Stimulated activated CD4-positive, alpha-beta T cell treated with anti-CD3 and anti-CD28 coated beads, TNF-alpha, amount 100 ng/mL, for 4 hours (primary cell): Measurements from ENCODE around the gene DDB1.

Source experiments
- DNase-seq, 3 experiments: peaks; one replicate each; pipeline ENCODE4 v3.0.0-alpha.2; 2020; ENCODE audit warnings: low read depth in 3 of 3

Gene DDB1

DNA sequence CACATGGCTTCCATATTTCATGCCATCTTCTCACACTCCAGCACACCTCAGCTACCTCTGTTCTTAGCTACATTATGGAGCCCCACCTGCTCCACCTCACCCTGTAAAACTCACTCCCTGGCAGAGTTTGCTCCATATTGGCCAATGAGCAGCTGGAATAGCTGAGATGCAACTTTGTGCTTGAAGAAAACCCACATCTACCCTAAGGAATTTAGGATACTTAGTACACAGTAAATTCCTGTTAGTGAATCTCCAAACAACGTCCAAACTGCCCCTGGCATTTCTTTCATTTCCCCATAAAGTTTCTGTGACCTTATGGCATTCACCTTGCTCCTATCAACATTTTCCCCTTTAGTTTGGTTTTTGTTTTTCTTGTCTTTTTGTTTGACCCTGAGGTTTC is 35.6 kb downstream of the DDB1 start:
- DNase-seq = no peak

DNA sequence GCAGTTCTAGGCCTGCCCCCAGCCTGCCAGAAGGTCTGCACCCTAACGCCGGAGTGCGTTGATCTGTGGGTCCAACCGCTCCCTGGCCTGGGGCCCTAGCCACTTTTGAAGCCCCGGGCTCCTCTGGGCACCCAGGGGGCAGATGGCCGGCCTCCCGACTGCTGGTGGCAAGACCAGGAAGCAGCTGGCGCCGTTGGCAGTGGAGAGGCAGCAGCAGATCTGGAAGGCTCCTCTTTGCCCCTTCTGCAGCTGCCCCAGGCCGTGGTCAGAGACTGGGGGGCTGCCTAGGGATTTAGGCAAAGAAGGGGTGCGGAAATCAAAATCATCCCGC is 37.3 kb downstream of the DDB1 start:
- no peak for DNase-seq

DNA sequence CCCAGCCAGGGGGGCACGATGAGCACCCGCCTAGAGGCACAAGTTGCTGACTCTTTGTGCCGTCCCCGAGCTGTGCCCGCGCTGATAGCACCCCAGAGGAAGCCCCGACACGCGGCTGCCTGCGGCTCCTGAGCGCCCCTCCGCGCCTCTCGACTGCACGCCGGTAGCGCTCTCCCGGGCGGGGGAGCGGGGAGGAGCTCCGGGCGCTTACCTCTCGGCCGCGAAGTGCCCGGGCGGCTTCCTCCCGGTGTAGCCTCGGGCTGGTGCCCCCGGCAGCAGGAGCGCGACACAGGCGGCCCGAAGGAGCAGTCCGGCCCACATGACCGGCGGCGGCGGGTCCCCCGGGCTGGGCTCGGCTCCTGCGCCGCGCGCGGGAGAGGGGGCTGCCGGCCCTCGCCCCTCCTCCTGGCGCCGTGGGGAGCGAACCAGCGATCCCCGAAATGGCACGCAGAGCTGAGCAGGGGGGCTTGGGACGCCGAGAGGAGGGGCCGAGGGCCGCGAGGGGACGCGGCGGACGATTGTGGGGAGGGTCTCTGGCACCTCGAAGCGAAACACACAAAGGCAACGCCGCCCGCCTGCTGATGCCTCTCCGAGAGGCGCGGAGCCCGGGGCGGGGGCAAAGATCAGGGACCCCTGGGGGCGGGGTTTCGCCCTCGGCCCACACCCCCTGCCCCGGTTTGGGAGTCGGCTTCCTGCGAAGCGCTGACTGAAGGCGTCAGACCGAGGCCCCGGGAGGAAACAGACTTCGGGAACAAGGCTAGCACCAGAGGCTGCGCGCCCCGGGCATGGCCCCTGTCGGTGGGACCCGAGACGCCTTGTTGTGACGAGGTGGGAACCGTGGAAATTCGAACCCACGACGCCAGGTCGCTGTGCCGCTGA is 37.9 kb downstream of the DDB1 start, which contains the start of gene VWCE:
VWCE (minus strand) TSS at position 600 of the 879 bp plus-strand sequence; CDS start at position 321, 279 bp downstream.
- DNase-seq = peak; percentile 40 to 59 (median 56)

DNA sequence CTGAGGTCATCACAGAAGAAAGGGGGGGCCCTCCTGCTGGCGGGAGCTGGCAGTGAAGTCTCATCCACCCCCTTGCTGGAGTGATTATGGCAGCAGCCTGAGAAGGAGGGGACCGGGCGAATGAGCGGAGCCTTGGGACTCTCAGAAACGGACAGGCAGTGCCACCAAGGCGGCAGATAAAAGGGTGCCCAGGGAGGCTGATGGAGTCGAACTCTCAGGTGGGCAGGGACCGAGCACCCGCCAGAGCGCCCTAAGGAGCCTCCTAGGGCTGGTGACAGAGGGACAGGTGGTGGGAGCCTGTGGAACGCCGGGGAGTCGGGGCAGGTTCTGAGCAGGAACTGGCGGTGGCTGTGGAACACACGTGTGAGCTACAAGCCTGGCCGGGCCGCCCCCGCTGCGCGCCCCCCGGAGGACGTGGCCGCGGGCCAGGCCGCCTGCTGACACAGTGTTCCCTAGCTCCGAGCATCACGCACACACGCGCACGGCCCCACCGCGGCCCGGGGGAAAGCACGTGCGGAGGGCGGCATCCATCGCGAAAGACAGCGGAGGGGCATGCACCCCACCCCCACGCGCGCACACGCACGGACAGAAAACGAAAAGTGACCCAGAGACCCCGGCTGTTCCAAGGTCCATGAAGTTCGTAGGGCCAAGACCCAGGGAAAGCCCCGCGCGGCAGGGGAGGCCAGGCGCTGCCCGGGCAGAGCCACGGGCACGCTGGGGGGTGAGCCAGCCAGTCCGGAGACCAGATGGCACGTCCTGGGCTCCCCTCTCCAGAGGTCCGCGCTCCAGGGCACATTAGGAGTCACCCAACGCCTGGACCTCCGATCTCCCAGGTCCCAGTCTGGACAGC is 38.8 kb downstream of the DDB1 start:
- peak; percentile 5 to 46 (median 35) for DNase-seq

DNA sequence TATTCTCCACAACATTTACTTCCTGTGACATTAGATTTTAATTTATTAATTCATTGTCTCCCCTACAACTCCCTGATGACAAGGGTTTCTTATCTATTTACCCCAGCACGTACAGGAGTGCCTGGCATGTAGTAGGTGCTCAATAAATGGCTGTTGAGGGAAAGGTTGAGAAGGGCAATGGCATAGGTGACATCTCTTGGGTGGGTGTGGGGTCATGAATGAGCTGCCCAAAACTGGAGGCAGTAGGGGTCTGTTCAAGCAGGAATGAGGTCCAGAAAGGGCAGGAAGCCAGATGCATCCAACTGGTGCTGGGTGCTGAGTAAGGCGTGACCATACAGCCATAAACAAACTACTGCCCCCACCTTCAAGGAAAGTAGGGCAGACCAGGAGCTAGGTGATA is 40.5 kb downstream of the DDB1 start:
- DNase-seq = no peak

DNA sequence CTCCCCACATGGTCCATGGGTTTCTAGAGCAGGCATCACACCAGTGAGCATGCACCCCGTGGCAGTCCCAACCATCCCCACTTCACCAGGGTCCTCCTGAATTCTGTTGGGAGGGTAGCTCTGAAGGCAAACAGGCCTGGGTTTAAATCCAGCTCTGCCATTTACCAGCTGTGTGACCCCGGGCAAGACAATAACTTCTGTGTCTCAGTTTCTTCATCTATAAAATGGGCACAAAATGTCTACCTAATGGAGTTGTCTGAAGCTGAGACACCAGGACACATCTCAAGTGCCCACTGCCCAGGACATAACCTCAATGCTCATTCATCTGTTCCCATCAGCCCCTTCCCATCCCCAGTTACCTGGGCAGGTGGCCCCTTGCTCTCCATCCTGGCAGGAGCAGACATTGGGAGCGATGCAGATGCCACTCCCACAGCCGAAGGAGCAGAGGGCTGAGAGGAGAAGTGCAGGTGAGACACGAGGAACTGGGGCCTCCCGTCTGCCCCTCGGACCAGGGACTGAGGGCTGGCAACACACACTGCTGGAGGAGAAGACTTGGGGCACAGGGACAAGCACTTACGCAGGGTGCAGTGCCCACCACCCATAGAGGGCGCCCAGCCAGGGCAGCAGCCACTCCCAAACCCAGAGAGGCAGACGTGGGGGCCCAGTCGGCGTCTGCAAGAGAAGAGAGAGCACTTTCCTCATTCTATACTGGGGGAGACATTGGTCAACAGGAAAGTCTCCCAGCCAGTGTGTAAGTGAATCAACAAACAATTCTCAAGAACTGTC is 41.8 kb downstream of the DDB1 start:
- no peak for DNase-seq

DNA sequence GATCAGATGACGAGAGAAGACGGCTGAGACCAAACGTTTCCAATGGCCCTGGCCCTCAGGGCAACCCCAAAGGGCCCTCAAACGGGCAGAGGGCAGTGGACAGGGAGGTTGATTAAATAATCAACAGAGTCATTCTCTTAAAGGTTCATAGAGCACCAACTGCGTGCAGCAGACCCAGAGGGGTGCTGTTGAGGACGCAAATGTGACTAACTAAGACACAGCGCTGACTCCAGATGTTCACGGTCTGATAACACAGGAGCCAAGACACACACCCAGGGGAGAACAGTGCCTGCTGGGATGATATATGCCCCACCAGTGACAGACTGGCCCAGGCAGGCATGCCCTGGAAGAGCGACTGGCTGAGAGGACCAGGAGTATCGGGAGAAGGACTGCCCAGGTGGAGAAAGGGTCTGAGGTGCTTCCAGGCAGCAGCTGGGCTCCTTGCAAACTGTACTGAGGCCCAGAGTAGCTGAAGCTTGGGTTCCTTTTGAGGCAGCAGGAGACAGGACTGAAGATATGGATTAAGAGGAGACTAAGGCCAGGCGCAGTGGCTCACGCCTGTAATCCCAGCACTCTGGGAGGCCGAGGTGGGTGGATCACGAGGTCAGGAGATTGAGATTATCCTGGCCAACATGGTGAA is 45.4 kb downstream of the DDB1 start:
- no peak for DNase-seq

DNA sequence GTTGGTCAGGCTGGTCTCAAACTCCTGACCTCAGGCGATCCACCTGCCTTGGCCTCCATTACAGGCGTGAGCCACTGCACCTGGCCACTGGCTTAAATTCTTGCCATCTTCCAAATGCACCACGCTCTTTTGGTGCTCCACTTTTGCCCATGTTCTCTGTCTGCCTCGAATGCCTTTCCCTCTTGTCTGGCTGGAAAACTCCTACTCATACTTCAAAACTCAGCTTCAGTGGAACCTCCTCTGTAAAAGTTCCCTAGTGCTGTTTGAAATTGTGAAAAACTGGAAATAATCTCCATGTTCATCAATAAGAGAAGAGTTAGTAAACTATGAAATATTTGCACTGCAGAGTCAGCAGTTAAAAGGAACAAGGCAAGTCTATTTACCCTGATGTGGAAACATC is 49.3 kb downstream of the DDB1 start:
- DNase-seq = no peak

DNA sequence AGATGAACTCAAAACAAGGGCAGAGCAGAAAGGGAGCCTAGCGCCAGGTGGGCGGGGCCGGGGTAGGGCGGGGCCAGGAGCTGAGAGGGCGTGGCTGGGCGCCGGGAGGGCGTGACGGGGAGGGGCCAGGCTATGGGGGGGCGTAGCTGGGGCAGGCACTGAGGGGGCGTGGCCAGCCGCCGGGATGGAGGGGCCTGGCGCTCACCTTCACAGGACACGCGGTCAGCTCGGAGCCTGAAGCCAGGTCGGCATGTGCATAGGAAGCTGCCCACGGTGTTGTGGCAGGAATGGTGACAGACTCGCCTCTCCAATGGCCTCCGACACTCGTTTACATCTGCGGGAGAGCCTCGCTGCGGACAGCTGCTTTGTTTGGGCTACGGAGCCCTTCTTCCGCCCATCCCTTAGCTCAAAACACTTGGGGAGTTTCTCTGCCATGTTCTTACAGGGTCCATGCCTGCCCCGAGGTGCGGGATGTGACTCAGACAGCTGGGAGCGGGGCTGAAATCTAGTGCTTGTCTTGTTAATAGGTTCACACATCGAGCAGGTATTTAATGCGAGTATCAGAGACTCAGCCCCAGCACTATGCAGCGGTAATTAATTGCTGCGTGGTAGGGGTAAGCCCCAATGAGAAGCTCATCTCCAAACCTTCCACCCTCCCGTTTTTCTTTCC is 51.2 kb downstream of the DDB1 start:
- no peak for DNase-seq

DNA sequence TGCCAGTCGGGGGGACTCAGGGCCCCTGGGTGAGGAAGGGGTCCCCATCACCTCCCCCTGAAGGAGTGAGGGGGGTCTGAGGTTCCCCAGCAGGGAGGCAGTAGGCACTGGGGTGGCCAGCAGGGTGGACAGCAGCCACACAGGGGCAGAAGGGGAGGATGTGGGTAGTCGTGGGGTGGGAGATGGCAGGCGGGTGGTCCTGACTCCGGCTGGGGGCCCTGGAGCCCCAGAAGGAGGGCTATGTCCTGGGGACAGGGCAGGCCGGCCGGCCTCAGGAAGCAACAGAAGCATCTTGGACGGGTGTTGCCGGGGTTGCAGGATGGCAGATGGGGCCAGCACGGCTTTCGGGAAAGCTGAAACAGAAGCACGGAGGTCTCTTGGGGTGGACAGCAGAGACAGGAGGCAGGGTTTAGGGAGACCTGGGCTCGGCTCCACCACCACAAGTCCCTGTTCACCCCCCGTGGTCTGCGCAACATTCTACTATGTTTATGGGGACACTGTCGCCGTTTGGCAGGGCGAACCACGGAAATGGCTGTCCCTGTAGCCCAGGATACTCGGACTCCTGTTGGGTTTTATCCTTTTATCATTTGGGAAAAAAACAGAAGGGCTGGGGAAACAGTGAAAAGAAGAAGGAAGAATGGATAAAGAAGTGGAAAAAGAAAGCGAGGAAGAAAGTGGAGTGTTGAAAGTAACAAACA is 51.9 kb downstream of the DDB1 start:
- DNase-seq = no peak

DNA sequence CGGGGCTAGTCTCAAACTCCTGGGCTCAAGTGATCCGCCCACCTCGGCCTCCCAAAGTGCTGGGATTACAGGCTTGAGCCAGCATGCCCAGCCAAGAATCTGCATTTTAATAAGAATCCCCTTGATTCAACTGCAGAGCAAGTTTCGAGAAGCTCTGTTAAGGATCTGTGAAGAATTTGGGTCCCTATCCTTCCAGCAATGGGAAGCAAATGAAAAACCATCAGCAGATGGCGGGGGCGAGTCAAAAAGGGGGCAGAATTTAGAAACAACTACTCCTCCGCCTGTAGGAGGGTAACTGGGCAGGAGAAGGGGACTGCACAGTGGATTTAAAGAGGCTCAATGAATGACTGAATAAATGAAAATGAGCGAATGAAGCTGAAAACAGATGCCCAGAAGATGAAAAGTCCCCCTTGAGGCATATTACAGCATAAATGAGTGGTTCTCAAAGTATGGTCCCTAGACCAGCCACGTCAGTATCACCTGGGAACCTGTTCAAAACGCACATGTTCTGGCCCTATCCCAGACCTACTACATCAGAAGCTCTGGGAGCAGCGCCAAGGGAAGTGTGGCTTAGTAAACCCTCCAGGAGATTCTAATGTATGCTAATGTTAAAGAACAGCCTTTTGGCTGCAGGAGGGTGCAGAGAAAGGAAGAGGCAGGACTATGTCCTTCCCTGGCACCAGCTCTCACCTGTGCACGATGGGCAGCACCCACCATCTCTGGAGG is 52.8 kb downstream of the DDB1 start:
- DNase-seq = no peak

DNA sequence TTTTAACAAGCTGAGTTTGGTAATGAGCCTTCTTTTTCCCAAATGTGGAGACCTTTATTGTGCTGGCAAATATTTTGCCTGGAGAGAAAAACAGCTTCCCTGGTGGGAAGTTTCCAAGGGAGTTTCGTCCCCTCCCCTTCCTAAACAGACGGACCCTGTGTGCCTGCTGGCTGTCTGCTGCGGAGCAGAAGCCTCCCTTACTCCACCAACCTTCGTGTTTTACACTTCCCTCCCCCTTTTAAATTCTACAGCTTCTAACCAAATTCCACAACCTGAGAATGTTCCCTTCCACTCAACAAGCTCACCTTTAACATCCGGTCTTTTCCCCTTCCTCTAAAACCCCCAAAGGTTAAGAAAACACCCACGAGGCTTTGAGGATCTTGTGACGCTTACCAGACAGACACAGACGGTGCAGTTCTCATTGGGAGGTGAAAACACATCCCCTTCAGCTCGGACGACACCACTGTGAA is 54.9 kb downstream of the DDB1 start:
- no peak for DNase-seq

DNA sequence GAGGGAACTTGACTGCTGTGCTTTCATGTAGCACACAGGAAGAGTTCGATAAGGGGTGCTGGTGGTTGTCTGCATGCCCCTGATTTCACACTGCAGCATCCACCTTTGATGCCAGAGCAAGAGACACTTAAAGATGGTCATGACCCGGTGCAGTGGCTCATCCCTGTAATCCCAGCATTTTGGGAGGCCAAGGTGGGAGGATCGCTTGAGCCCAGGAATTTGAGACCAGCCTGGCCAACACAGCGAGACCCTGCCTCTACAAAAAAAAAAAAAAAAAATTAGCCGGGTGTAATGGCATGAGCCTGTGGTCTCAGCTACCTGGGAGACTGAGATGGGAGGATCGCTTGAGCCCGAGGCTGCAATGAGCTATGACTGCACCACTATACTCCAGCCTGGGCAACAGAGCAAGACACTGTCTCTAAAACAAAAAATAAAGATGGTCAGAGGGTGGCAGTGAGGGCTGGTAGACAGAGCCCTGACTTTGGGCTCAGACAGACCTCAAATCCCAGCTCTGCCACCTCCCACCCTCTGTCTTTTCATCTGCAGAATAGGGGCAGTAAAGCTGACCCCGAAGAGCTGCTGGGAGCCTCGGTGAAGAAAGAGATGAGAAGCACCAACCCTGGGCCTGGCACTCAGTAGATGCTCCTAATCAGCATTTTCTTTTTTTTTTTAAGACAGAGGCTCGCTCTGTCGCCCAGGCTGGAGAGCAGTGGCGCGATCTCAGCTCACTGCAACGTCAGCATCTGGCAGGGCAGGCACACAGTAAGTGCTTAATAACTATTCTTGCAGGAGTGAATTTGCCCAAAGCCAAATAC is 55.5 kb downstream of the DDB1 start:
- DNase-seq = no peak

DNA sequence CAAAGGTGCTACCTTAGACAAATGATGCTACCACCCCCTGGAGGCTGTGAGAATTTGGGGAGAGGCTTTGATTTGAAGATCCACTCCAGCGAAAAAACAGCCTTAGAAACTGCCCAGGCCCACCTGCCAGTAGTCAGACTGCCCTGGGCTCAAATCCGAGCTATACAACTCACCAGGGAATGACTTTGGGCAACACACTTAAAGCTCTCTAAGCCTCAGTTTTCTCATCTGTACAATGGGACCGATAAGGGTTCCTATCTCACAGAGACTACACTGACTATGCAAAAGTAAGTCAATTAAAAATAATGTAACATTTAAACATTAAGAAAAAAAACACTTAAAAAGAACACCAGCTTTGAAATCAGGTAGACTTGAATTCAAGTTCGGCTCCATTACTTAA is 57.7 kb downstream of the DDB1 start:
- DNase-seq = no peak

DNA sequence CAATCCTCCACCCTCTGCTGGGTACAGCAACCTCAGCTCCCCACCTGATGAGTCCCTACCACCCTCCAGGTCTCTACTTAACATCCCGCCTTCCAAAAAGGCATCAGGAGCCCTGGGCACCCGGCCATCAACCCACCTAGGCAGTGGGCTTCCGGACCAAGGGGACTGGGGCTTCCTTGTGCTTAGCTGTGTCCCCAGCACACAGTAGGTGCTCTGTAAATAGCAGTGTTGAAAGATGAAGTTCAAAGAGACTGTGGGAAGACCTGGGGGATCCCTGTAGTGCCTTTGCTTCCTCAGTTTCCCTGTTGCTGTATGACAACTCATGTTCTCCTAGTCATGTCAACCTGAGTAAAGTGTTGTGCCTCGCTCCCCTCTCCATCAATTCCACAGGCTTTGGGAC is 58.8 kb downstream of the DDB1 start:
- no peak for DNase-seq

DNA sequence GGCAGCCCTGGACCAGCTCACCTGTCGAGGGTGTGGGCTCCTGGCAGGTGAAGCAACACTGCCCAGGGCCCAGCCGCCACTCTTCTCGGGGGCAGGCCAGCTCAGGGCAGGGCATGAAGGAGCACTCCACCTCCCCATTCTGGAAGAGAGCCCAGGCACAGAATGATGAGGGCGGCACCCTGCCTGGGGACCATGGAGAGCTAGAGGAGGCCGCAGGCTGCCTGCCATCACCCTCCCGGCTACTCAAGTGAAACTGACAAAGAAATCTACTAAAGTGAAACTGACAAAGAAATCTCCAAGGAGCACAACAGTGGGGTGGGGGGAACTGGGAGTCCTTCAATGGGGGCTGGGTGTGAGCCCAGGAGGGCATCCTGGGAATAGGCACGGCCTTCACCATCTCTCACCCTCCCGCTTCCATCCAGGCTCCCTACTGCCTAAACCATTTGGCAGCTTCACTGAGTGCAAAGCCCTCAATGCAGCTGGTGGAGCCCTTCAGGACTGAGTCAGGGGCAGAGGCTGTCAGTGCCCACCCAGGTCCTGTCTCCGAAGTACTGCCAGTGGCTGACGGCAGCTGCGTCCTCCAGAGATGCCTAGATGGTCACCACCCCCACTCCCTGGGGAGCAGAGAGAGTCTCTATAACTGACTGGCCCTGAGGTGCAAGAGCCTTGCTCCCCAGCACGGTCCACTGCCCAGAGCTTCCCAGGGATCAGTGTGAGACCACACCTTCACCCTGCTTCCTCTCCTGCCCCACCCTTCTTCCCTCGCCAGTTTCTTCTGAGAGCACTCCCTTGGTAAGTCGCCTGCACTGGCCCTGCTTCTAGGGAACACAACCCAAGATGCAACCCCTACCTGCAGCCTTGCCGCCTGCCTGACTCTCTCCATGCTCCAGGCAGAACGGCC is 59.5 kb downstream of the DDB1 start:
- DNase-seq = no peak

DNA sequence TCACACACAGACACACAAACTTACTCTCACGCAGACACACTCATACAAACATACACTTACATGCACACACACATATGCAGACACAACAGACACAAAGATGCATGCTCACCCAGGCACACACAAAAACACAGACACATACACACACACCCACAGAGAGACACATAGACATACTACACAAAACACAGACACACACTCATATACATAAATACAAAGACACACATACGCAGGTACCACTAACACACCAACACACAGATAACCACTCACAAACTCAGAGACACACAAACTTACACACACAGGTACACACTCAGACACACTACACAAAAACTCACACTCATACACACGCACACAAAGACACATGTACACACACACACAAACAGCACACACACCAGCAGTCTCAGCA is 60.2 kb downstream of the DDB1 start:
- no peak for DNase-seq
